ENCODE results near the gene PTDSS2. TPM values are rescaled to one million over a fixed set of nuclear protein-coding genes. Genes with fewer than 3 reads are reported as not detected.

PTDSS2 gene
- total RNA-seq, 1 donor from 2014 or later: 26.3 TPM

- no peak for TF ChIP-seq CTCF (IDR thresholded peaks at IDR 0.05; ENCODE audit: insufficient read depth, low read length, severe bottlenecking)
- DNase-seq (ENCODE audit: low read depth): no peak
- peaks cover 25% of the 10 kb centered on the region for H3K36me3 ChIP-seq (ENCODE audit: control insufficient read depth, insufficient read depth, low read length)
- H3K4me3 ChIP-seq (ENCODE audit: low read depth, low read length): no peak overlapping the region
- H3K27me3 ChIP-seq (ENCODE audit: control insufficient read depth, insufficient read depth, low read length): no peaks in the 10 kb centered on the region
- no peak for FAIRE-seq
Measured at GRCh38 chr11:405323-405953, 44.6 kb upstream of the PTDSS2 start.

DNA sequence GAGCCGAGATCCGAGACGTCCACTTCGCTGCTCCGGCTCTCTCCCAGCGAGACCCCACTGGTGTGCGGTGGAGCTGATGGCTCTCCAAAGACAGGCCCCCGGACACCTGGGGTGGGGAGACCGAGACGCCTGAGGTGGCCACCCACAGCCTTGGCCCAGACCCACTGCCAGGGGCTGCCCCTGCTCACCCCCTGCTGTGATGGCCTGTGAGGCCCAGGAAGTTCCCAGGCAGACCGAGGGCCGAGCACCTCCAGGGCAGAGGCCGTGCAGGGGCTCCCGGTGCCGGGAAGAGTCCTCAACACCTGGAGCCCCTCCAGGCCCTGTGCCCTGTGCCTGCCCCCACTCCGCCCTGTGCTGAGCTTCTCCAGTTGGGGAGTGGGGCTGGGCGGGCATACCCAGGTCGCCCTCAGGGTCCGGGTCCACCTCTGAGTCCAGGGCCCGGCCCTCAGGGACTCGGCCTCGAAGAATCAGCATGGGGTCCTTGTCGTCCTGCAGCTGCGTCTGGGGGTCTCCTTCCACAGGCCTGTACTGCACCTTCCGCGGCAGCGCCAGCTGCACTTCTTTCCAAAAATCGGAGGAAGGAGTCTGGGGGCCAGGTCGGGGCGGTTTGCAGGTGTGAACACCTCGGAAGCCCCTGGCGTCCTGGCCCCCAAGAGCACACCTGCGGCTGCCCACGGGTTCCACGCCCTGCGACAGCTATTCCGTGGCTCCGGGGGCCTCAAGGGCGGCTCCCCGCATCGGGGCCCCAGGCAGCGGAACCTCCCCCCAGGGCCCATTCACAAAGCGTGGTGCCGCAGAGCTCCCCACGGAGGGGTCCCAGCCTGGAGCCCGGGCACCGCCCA is 43.9 kb upstream of the PTDSS2 start:
- no peaks in the 10 kb centered on the region for H3K27me3 ChIP-seq (ENCODE audit: control insufficient read depth, insufficient read depth, low read length)
- FAIRE-seq: no peak

GRCh38 chr11:406796-407650 is 43.1 kb upstream of the PTDSS2 start:
- TF ChIP-seq CTCF (IDR thresholded peaks at IDR 0.05; ENCODE audit: insufficient read depth, low read length, severe bottlenecking): peak; percentile 30
- FAIRE-seq (no peak), DNase-seq (ENCODE audit: low read depth) (peak; percentile 73)
- H3K36me3 ChIP-seq (ENCODE audit: control insufficient read depth, insufficient read depth, low read length): peaks cover 25% of the 10 kb centered on the region
- H3K4me3 ChIP-seq (ENCODE audit: low read depth, low read length): no peak overlapping the region
- H3K27me3 ChIP-seq (ENCODE audit: control insufficient read depth, insufficient read depth, low read length): no peaks in the 10 kb centered on the region

More for the DNA sequence above, 43.9 kb upstream of the PTDSS2 start:
- no peak for TF ChIP-seq CTCF (IDR thresholded peaks at IDR 0.05; ENCODE audit: insufficient read depth, low read length, severe bottlenecking)
- DNase-seq (ENCODE audit: low read depth): no peak
- H3K4me3 ChIP-seq (ENCODE audit: low read depth, low read length): no peak overlapping the region
- H3K36me3 ChIP-seq (ENCODE audit: control insufficient read depth, insufficient read depth, low read length): peaks cover 25% of the 10 kb centered on the region

DNA sequence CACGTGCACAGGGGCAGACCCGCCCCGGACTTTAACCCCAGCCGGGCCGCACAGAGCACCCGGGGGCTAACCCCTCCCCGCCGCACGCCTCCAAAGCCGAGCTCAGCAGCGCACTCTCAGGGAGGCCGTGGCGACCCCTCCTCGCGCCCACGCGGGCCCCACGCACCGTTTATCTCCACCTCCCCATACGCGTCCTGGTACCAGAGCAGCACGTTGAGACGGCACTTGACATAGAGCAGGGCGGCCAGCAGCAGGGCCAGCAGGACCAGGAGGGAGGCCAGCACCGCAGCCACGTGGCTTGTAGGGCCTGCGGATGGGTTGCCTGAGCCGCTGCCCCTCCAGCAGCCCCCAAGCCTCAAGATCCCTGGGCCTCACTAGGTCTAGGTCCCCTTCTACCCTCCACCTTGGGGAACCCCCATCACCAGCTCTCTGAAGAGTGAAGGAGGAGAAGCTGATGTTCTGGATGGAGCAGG is 42.4 kb upstream of the PTDSS2 start:
- Histone ChIP-seq H3K27me3 (ENCODE audit: control insufficient read depth, insufficient read depth, low read length) (no peaks in the 10 kb centered on the region), H3K4me3 (ENCODE audit: low read depth, low read length) (no peak overlapping the region), H3K36me3 (ENCODE audit: control insufficient read depth, insufficient read depth, low read length) (peaks cover 25% of the 10 kb centered on the region)
- FAIRE-seq (no peak), DNase-seq (ENCODE audit: low read depth) (no peak)
- no peak for TF ChIP-seq CTCF (IDR thresholded peaks at IDR 0.05; ENCODE audit: insufficient read depth, low read length, severe bottlenecking)

DNA sequence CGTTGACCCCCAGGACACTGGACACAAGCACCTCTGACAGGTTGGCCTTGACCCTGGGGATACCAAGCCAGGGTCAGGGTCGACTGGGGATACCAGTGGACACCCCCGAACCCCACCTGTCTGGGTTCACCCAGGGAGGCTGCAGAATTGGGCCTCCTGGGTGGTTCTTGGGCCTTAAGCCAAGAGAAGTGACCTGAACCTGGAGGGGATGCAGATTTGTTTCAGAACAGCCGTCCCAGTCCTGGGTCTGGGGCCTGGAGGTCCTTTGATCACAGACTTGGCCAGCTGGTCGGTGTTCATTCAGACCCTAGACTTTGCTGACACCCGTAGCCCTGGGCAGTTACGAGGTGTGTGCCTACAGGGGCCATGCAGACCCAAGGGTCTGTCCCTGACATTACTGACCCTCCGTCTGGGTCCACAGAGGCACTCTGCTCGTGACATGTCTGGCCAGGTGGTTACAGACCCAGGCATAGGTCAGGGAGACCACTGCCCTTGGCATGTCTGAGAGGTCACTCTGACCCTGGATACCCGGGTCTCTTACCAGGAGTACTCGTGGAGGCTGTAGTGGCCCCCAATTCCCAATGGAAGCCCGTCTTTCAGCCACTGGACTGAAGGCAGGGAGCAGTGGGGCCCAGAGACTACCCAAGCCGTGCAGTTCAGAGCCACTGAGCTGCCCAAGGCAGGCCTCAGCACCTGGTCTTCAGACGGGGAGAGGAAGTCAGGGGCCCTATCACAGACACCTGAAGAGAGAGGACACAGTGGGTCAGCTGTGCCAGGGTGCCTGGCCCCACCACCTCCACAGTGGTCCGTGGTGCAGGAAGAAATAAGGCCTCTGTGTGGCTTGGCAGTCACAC is 41.7 kb upstream of the PTDSS2 start:
- TF ChIP-seq CTCF (IDR thresholded peaks at IDR 0.05; ENCODE audit: insufficient read depth, low read length, severe bottlenecking): no peak
- Histone ChIP-seq H3K4me3 (ENCODE audit: low read depth, low read length) (no peak overlapping the region), H3K27me3 (ENCODE audit: control insufficient read depth, insufficient read depth, low read length) (no peaks in the 10 kb centered on the region), H3K36me3 (ENCODE audit: control insufficient read depth, insufficient read depth, low read length) (peaks cover 21% of the 10 kb centered on the region)
- DNase-seq (ENCODE audit: low read depth): no peak
- no peak for FAIRE-seq

Data from bronchial epithelial cell (primary cell).